ENCODE data around the gene SIGLEC7.
A peak's percentile ranks its signal among the peaks of the same experiment; 100 is the strongest.

SIGLEC7 gene

GRCh38 chr19:51128227-51128626 is 13.9 kb upstream of the SIGLEC7 start:
- Histone ChIP-seq H3K4me3 (ENCODE audit: low read depth, low read length) (no peak overlapping the region), H3K36me3 (ENCODE audit: control insufficient read depth in 2 of 2, insufficient read depth in 1 of 2, low read length in 2 of 2) (no peaks in the 10 kb centered on the region), H3K27ac (ENCODE audit: extremely low read depth, low read depth, low read length) (0 out of 2 replicates have a peak overlapping the region, but pooled peaks have one; percentile 22), H3K4me1 (ENCODE audit: control insufficient read depth, insufficient read depth, low read length) (peaks cover 12% of the 10 kb centered on the region), H3K9me3 (ENCODE audit: control insufficient read depth, insufficient read depth, low read depth, low read length) (no peaks in the 10 kb centered on the region)
- ChIA-PET CTCF (interaction anchor here (0.6 to 0.8 kb wide), 2 partner anchors 17 to 446 kb away, joined by 3 read pairs; no protein-coding TSS in a partner anchor), POLR2A (no interaction called here)
- TF ChIP-seq REST (tag by site-specific recombination; IDR thresholded peaks at IDR 0.05): no peak
- TF ChIP-seq TCF7L2 (IDR thresholded peaks at IDR 0.05; ENCODE audit: borderline replicate concordance, low read depth, low read length): no peak
- no peak for TF ChIP-seq ZNF639 (tag by site-specific recombination; IDR thresholded peaks at IDR 0.05)
- TF ChIP-seq ZNF791 (tag by site-specific recombination; IDR thresholded peaks at IDR 0.05): no peak
- no peak for TF ChIP-seq ZNF571 (tag by site-specific recombination; IDR thresholded peaks at IDR 0.05)
- no peak for TF ChIP-seq ZNF544 (tag by site-specific recombination; IDR thresholded peaks at IDR 0.05)
- TF ChIP-seq ZNF660 (tag by site-specific recombination; IDR thresholded peaks at IDR 0.05): no peak
- TF ChIP-seq FEZF1 (tag by site-specific recombination; IDR thresholded peaks at IDR 0.05): no peak
- TF ChIP-seq KLF8 (tag by site-specific recombination; IDR thresholded peaks at IDR 0.05): no peak
- no peak for TF ChIP-seq ZBTB11 (tag by site-specific recombination; conservative IDR thresholded peaks at IDR 0.05; ENCODE audit: low read depth)
- TF ChIP-seq ZNF645 (tag by site-specific recombination; IDR thresholded peaks at IDR 0.05): no peak
- no peak for TF ChIP-seq ZNF555 (tag by site-specific recombination; conservative IDR thresholded peaks at IDR 0.05)
- TF ChIP-seq ZNF175 (tag by site-specific recombination; IDR thresholded peaks at IDR 0.05): no peak
- TF ChIP-seq REPIN1 (tag by site-specific recombination; IDR thresholded peaks at IDR 0.05; ENCODE audit: low read depth): no peak
- no peak for TF ChIP-seq ELK4 (IDR thresholded peaks at IDR 0.05; ENCODE audit: borderline replicate concordance, low read depth, low read length)
- TF ChIP-seq ZNF311 (tag by site-specific recombination; IDR thresholded peaks at IDR 0.05; ENCODE audit: borderline replicate concordance): no peak
- no peak for TF ChIP-seq MYNN (tag by site-specific recombination; IDR thresholded peaks at IDR 0.05; ENCODE audit: borderline replicate concordance)
- no peak for TF ChIP-seq ZNF248 (tag by site-specific recombination; IDR thresholded peaks at IDR 0.05)
- TF ChIP-seq ZNF658 (tag by site-specific recombination; IDR thresholded peaks at IDR 0.05): no peak
- TF ChIP-seq ZSCAN4 (tag by site-specific recombination; IDR thresholded peaks at IDR 0.05): no peak

All from HEK293 (cell line).